Measurements from ENCODE around the gene SUOX.

DNA sequence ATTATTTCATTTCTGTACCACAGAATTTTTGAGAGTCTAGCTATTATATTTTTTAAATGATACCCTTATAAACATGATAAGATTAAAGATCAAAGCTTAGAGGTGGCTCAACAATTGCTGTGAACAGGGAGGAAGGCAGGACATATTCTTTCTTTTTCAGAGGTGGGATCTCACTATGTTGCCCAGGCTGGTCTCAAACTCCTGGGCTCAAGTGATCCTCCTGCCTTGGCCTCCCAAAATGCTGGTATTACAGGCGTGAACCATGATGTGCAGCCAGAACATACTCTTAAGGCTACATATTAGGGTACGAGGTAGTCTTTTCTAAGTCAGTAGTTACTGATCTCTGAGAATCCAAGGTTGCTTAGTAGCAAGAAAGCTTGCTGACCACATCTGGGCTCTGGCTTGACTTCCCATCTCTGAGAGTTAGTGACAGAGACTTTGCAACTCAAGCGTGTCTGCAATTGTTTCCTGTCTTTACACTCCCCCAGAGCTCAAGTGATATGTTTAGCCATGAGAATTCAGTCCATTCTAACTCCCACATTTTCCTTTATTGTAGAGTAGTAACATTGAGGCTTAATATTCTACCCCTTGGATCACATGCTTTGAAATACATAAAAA is 14.6 kb upstream of the SUOX start:
- TF ChIP-seq, protein P1, sequence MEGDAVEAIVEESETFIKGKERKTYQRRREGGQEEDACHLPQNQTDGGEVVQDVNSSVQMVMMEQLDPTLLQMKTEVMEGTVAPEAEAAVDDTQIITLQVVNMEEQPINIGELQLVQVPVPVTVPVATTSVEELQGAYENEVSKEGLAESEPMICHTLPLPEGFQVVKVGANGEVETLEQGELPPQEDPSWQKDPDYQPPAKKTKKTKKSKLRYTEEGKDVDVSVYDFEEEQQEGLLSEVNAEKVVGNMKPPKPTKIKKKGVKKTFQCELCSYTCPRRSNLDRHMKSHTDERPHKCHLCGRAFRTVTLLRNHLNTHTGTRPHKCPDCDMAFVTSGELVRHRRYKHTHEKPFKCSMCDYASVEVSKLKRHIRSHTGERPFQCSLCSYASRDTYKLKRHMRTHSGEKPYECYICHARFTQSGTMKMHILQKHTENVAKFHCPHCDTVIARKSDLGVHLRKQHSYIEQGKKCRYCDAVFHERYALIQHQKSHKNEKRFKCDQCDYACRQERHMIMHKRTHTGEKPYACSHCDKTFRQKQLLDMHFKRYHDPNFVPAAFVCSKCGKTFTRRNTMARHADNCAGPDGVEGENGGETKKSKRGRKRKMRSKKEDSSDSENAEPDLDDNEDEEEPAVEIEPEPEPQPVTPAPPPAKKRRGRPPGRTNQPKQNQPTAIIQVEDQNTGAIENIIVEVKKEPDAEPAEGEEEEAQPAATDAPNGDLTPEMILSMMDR (conservative IDR thresholded peaks at IDR 0.05 in 1 of 2, IDR thresholded peaks at IDR 0.05 in 1 of 2; ENCODE audit: low read depth in 1 of 2, low read length in 2 of 2): no peak
- no peak for TF ChIP-seq EZH2 (IDR thresholded peaks at IDR 0.05; ENCODE audit: low read length, missing control alignments)
